Panc1 (cell line): Measurements from ENCODE around the gene TXNRD3. TPM values are rescaled to one million over a fixed set of nuclear protein-coding genes. Genes with fewer than 3 reads are reported as not detected.
A peak's percentile ranks its signal among the peaks of the same experiment; 100 is the strongest.

Source experiments
- ATAC-seq: fragments of 200-7000 bp; cut with Tn5 transposase; 2 replicates; pipeline ENCODE4 v1.9.1; 2020; ENCODE audit warnings: mild to moderate bottlenecking, moderate library complexity
- BruUV-seq: library from RNA; stranded (reverse); fragments of 400-500 nt; replicated peaks from 2 replicates; lab custom pipeline; 2021; lab: Mats Ljungman, UMichigan
- CTCF ChIA-PET: fragments of 300-600 bp; sonication (Branson Sonifier 250); formaldehyde crosslinking; loops from one replicate; lab custom pipeline; 2022; ENCODE audit warnings: antibody characterized with exemption; lab: Charles Lee
- POLR2A ChIA-PET: fragments of 300-600 bp; sonication (Branson Sonifier 250); formaldehyde crosslinking; loops from one replicate; lab custom pipeline; 2022; ENCODE audit warnings: antibody characterized with exemption; lab: Charles Lee
- DNase-seq: peaks from one replicate; pipeline ENCODE4 v3.0.0-alpha.2; 2010; ENCODE audit warnings: low read depth, low spot score
- H3K27ac ChIP-seq: 2 replicates; pipeline ENCODE4 v1.5.1; 2011; ENCODE audit warnings: mild to moderate bottlenecking, low read length, inconsistent platforms
- H3K27me3 ChIP-seq: fragments of 200-500 bp; sonication (Bioruptor generic); 2 replicates; pipeline ENCODE4 v1.6.0; 2014; ENCODE audit warnings: low read length, inconsistent platforms; ENCODE audit not compliant: control insufficient read depth, insufficient read depth
- H3K36me3 ChIP-seq: fragments of 200-500 bp; sonication (Bioruptor generic); 2 replicates; pipeline ENCODE4 v1.5.1; 2014; ENCODE audit warnings: inconsistent platforms, mild to moderate bottlenecking, low read length, moderate library complexity; ENCODE audit not compliant: control insufficient read depth, insufficient read depth
- H3K4me1 ChIP-seq: 2 replicates; pipeline ENCODE4 v1.5.1; 2011; ENCODE audit warnings: inconsistent platforms, mild to moderate bottlenecking, low read length, moderate library complexity; ENCODE audit not compliant: control insufficient read depth, insufficient read depth
- H3K4me3 ChIP-seq, 2 experiments: 2 replicates each; pipeline ENCODE4 v1.5.1; 2011 to 2012; ENCODE audit warnings: low read depth in 2 of 2, low read length in 2 of 2, mild to moderate bottlenecking in 2 of 2, inconsistent platforms in 1 of 2, moderate library complexity in 1 of 2
- H3K9me3 ChIP-seq: fragments of 200-500 bp; sonication (Bioruptor generic); 2 replicates; pipeline ENCODE4 v1.5.1; 2014; ENCODE audit warnings: low read depth, mild to moderate bottlenecking, inconsistent platforms, low read length, moderate library complexity; ENCODE audit not compliant: control insufficient read depth, insufficient read depth
- CTCF ChIP-seq: fragments of 450-650 bp; IDR thresholded peaks from 2 replicates; pipeline ENCODE4 v1.5.1; 2017; ENCODE audit warnings: mild to moderate bottlenecking
- POLR2AphosphoS5 ChIP-seq: IDR thresholded peaks from 2 replicates; pipeline ENCODE4 v1.6.1; 2012; ENCODE audit warnings: mild to moderate bottlenecking, low read depth, low read length, moderate library complexity
- REST ChIP-seq, 2 experiments: IDR thresholded peaks; 2 replicates each; pipeline ENCODE4 v1.6.1; 2011 to 2012; ENCODE audit warnings: low read depth in 2 of 2, control low read depth in 1 of 2, low read length in 1 of 2, mild to moderate bottlenecking in 1 of 2, moderate library complexity in 1 of 2; ENCODE audit not compliant: insufficient read depth in 1 of 2
- SIN3A ChIP-seq: IDR thresholded peaks from 2 replicates; pipeline ENCODE4 v1.6.1; 2012; ENCODE audit warnings: low read depth, mild to moderate bottlenecking, low read length, moderate library complexity, borderline replicate concordance; ENCODE audit not compliant: insufficient read depth
- TCF7L2 ChIP-seq: IDR thresholded peaks from 2 replicates; pipeline ENCODE4 v1.6.1; 2011; ENCODE audit warnings: mild to moderate bottlenecking, low read depth, low read length, inconsistent platforms
- in situ Hi-C: cut with HindIII; loops from 2 replicates; pipeline ENCODE4 v1.10.0; 2016; ENCODE audit warnings: low sequenced_read_pairs, low pct_unique_long_range_greater_than_20kb
- intact Hi-C: fragments of 100-400 bp; cut with micrococcal nuclease; formaldehyde crosslinking; loops from one replicate; pipeline ENCODE4 v1.10.0; 2022; ENCODE audit not compliant: unreplicated experiment
- total RNA-seq: library from RNA; stranded (reverse); gene quantifications from one replicate; pipeline ENCODE4 v1.2.1, GENCODE V29; 2021; ENCODE audit not compliant: unreplicated experiment

TXNRD3 gene
- total RNA-seq, 1 experiment from 2014 or later = 17.2 TPM

GRCh38 chr3:126622694-126623093, 32.2 kb downstream of the TXNRD3 start:
- no peak overlapping the region for H3K27ac ChIP-seq
- BruUV-seq = no TSS peak
- no peaks in the 10 kb centered on the region for H3K4me1 ChIP-seq
- DNase-seq = no peak
- intact Hi-C loops = no loop called here
- POLR2A ChIA-PET = no interaction called here
- TF ChIP-seq TCF7L2 (no peak), SIN3A (no peak), POLR2AphosphoS5 (no peak), REST (IDR thresholded peaks at IDR 0.05; ENCODE audit: insufficient read depth in 1 of 2, low read depth in 2 of 2, low read length in 1 of 2) (no peak), CTCF (no peak)
- no peaks in the 10 kb centered on the region for H3K36me3 ChIP-seq
- CTCF ChIA-PET = no interaction called here
- in situ Hi-C loops = no loop called here
- no peak overlapping the region for H3K4me3 ChIP-seq
- H3K27me3 ChIP-seq = no peaks in the 10 kb centered on the region
- H3K9me3 ChIP-seq = no peaks in the 10 kb centered on the region
- no peak for ATAC-seq

- intact Hi-C loops = no loop called here
- TF ChIP-seq POLR2AphosphoS5 (no peak), REST (IDR thresholded peaks at IDR 0.05; ENCODE audit: insufficient read depth in 1 of 2, low read depth in 2 of 2, low read length in 1 of 2) (no peak), TCF7L2 (no peak), CTCF (no peak), SIN3A (no peak)
- no peaks in the 10 kb centered on the region for H3K9me3 ChIP-seq
- H3K27me3 ChIP-seq = no peaks in the 10 kb centered on the region
- H3K27ac ChIP-seq = no peak overlapping the region
- no peak overlapping the region for H3K4me3 ChIP-seq
- in situ Hi-C loops = no loop called here
- DNase-seq (no peak), ATAC-seq (peak; percentile 81; the same call in 1 of the 2 replicates)
- no TSS peak for BruUV-seq
- no peaks in the 10 kb centered on the region for H3K36me3 ChIP-seq
- ChIA-PET POLR2A (no interaction called here), CTCF (no interaction called here)
- no peaks in the 10 kb centered on the region for H3K4me1 ChIP-seq
These were observed 33.1 kb downstream of the TXNRD3 start for GRCh38 chr3:126621627-126622345.
